Urinary bladder (tissue), 4 donors: ENCODE measurements around the gene RBM19. TPM values are rescaled to one million over a fixed set of nuclear protein-coding genes. Genes with fewer than 3 reads are reported as not detected.

Experiments used
- DNase-seq: peaks from one replicate; pipeline ENCODE4 v3.0.0-alpha.2; 2015; ENCODE audit errors: extremely low spot score
- H3K27ac ChIP-seq: one replicate; pipeline ENCODE4 v1.5.1; 2013; ENCODE audit warnings: low read depth, mild to moderate bottlenecking, moderate library complexity
- H3K36me3 ChIP-seq: one replicate; pipeline ENCODE4 v1.6.1; 2013; ENCODE audit warnings: mild to moderate bottlenecking, moderate library complexity; ENCODE audit not compliant: insufficient read depth
- H3K4me1 ChIP-seq: one replicate; pipeline ENCODE4 v1.6.1; 2013; ENCODE audit warnings: mild to moderate bottlenecking, moderate library complexity; ENCODE audit not compliant: insufficient read depth
- H3K4me3 ChIP-seq: one replicate; pipeline ENCODE4 v1.5.1; 2013; ENCODE audit warnings: low read depth, low read length
- WGBS: extraction: QIAGEN DNeasy Blood & Tissue Kit; methylation state at CpG from one replicate; pipeline ENCODE4 v1.1.7; 2013; 5-methylcytosine and 5-hydroxymethylcytosine counted together
- polyA plus RNA-seq: library from polyadenylated mRNA; stranded (reverse); fragments of 200-250 nt; gene quantifications from one replicate; pipeline ENCODE4 v1.2.3, GENCODE V29; 2013
- total RNA-seq: library from RNA; depleted of rRNA; stranded (reverse); fragments of >200 nt; gene quantifications from one replicate; pipeline ENCODE4 v1.2.3, GENCODE V29; 2014
- donor health status: healthy with polysubstance abuse.
- donor health status: healthy.

Gene RBM19
- total and polyA plus RNA-seq, 2 donors = 15.4 to 16.3 TPM

DNA sequence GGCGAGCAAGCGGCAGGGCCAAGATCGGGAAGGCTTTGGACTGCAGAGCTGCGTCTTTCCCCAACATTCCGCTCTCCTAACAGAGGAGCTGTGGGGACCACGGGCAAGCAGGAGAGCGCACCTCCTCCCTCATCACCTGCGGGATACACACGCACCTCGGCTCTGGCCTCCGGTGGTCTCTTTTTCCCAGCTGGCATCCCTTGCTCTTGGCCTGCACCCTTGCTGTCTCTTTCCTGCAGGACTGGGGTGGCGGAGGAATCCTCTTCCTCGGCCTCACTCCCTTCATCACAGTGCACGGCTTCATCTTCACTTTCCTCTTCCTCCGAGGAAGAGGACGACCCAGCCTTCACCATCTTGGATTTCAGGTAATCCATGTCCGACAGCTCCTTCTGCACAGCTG lies 8.5 kb downstream of the RBM19 start:
- H3K4me3 ChIP-seq = no peak overlapping the region
- no peak overlapping the region for H3K27ac ChIP-seq
- DNase-seq = no peak
- peaks cover 11% of the 10 kb centered on the region for H3K36me3 ChIP-seq
- WGBS = 83% methylated on average over 17 of the region's 17 CpGs
- H3K4me1 ChIP-seq = no peaks in the 10 kb centered on the region

DNA sequence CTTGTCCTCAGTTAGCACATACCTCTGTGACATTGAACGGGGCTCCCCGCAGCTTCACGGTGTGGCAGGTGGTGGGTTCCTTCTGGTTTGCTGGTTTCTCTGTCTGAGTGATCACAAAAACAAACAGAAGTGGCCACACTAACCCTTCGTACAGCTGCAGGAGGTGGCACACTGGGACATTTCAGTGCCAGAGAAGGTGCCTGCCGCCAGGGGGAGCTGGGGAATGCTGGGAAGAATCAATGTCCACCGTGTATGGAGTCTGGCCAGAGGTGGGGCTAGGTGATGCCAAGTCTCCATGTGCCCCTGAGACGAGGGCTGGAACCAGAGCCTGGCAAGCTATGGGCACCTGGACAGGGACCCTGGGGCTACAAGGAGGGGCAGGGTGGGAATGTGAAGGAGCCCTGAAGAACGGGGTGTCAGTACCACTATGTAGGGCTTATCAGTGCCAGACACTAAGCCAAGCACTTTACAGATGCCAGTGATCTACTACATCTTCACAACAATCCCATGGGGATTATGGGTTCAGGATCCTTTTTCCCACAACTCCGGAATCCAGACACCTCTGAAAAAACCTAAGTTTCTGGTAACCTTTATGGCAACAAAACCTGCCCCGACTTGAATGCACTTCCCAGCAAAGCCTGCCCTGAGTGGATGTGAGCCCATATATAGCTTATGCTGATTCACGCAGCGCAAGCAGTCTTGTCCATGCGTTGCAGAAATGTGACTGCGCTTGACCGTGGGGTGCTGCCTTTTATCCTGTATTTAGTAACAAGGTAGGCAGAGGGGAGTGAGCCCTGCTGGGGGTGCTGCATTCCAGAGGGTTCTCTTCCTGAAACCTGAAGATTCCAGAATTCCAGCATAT lies 10.8 kb downstream of the RBM19 start:
- H3K36me3 ChIP-seq = peaks cover 11% of the 10 kb centered on the region
- no peak overlapping the region for H3K4me3 ChIP-seq
- 82% methylated on average over 15 of the region's 15 CpGs for WGBS
- H3K4me1 ChIP-seq = no peaks in the 10 kb centered on the region
- H3K27ac ChIP-seq = no peak overlapping the region
- DNase-seq = no peak

DNA sequence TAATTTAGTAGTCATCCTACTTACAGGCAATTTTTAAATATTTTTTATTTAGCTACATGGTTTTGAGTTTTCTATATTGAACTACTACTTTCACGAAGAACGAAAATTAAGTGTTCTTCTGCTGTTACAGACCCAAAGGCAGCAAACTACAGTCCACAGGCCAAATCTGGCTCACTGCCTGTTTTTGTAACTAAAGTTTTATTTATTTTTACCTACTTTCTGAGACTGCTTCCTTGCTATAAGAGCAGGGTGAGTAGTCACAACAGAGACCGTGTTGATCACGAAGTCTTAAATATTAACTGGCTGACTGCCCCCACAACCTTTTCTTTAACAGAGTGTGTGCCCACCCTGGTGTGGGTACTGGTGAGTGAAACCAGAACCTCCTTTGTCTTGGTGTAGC lies 11.6 kb downstream of the RBM19 start:
- no peaks in the 10 kb centered on the region for H3K4me1 ChIP-seq
- DNase-seq = no peak
- H3K36me3 ChIP-seq = peaks cover 11% of the 10 kb centered on the region
- 83% methylated on average over 4 of the region's 4 CpGs for WGBS
- no peak overlapping the region for H3K4me3 ChIP-seq
- H3K27ac ChIP-seq = no peak overlapping the region

DNA sequence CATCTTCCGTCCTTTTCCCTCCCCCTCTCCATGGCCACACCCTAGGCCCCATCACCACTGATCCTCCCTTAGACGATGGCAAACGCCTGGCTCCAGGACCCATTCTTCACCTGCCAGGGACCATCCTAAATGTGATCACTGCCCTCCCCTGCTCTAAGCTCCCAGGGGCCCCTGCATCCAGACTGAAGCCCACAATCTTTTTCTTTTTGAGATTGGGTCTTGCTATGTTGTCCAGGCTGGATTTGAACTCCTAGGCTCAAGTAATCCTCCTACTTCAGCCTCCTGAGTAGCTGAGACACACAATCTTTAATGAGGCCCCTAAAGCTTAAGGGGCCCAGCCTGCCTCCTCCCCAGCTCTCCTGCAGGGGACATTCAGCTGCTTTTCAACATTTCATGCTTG lies 15.3 kb downstream of the RBM19 start:
- Histone ChIP-seq H3K36me3 (peaks cover 12% of the 10 kb centered on the region), H3K4me3 (no peak overlapping the region), H3K27ac (no peak overlapping the region), H3K4me1 (no peaks in the 10 kb centered on the region)
- 82% methylated on average over 3 of the region's 3 CpGs for WGBS
- no peak for DNase-seq

DNA sequence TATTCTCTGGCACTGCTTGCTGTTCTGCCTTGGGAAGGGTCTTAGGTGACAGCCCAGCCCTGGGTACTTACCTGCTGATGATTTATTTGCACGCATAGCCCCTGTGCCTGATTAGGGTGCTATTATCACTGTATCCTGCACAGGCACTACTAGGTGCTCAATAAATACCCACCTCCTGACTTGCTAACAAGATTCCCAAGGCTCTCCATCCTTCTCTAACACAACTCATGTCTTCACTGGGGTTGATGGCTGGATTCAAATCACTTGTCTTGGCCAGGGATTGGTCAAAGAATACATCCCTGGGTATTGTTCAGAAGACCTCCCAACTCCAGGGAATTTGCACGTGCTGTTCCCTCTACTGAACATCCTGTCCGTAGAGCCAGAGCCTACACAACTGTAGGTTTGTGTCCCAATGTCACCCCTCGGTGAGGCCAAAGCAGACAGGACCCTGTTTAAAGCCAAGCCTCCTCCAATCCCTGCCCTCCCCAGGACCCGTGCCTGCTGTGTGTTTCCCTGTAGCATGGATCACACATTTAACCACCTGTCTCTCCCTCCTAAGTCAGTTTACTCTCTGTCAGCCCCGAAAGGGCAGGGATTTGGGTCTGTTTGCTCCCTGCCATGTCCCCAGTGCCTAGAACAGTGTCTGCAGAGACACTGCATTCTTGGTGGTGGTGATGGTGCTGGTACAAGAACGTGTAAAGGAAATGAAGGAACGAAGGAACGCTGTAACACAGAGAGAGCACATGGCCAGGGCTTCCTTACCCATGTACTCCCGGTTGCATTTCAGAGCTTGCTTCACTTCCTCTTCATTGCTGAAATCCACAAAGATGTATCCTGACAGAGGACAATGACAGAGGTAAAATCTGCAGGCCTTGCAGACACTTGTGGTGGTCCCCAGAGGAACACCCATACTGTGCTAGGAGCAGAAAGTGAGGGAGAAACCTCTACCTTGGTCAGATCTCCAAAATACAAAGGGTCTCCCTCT lies 16.5 kb downstream of the RBM19 start:
- 91% methylated on average over 10 of the region's 10 CpGs for WGBS
- Histone ChIP-seq H3K4me3 (no peak overlapping the region), H3K27ac (no peak overlapping the region), H3K4me1 (no peaks in the 10 kb centered on the region), H3K36me3 (peaks cover 6% of the 10 kb centered on the region)
- DNase-seq = no peak

DNA sequence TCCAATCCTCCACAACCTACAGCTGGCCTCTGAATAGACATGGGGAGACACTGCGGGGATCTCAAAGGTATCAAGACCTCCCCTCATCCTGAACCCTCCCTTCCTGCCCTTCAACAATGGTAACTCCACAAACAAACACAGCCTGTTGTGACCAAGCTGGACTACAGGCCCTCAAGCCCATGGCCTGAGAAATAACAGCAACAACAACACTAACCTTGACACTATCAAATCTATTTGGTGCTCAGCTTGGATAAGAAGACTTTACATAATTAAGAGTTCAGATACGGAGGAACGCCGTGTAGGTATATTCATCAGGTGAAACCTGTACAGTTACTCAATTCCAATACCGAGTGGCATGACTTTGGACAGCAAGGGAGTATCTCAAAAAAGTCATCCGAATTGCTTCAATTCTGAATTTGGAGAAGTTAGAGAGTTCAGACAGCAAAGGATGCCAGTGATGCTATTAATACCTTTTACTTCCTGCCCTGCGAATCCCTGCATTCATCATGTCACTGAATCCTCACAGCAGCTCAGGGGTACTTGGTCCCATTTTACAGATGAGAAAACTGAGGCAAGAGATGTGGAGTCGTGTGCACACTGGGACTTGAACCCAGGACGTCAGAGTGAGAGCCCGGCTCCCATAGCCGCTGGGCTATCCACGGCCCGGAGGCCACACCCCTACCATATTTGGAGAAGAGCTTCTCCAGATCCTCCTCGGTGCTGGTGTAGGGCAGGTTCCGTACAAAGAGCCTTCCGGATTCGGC lies 17.8 kb downstream of the RBM19 start:
- Histone ChIP-seq H3K36me3 (peaks cover 6% of the 10 kb centered on the region), H3K4me1 (no peaks in the 10 kb centered on the region), H3K27ac (no peak overlapping the region), H3K4me3 (no peak overlapping the region)
- no peak for DNase-seq
- WGBS = 88% methylated on average over 17 of the region's 17 CpGs

DNA sequence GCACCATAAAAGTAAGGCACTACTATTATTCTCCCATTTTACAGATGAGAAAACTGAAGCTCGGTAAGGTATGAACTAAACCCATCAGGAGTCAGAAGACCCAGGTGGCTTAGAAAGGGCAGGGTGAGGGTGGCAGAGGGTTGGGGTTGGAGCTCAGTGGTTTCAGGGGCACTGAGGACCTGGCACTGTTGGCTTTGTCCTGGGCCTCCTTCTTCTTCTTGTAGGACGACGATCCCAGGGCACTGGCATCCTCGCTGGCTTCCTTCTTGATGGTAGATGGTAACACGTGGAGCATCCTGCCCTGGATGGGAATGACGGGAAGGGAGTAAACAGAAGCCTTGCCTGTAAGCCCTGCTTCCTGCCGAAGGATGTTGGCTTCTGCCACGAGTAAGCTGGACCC lies 19.9 kb downstream of the RBM19 start:
- Histone ChIP-seq H3K4me1 (no peaks in the 10 kb centered on the region), H3K36me3 (peaks cover 8% of the 10 kb centered on the region), H3K4me3 (no peak overlapping the region), H3K27ac (no peak overlapping the region)
- WGBS = 95% methylated on average over 8 of the region's 8 CpGs
- no peak for DNase-seq

DNA sequence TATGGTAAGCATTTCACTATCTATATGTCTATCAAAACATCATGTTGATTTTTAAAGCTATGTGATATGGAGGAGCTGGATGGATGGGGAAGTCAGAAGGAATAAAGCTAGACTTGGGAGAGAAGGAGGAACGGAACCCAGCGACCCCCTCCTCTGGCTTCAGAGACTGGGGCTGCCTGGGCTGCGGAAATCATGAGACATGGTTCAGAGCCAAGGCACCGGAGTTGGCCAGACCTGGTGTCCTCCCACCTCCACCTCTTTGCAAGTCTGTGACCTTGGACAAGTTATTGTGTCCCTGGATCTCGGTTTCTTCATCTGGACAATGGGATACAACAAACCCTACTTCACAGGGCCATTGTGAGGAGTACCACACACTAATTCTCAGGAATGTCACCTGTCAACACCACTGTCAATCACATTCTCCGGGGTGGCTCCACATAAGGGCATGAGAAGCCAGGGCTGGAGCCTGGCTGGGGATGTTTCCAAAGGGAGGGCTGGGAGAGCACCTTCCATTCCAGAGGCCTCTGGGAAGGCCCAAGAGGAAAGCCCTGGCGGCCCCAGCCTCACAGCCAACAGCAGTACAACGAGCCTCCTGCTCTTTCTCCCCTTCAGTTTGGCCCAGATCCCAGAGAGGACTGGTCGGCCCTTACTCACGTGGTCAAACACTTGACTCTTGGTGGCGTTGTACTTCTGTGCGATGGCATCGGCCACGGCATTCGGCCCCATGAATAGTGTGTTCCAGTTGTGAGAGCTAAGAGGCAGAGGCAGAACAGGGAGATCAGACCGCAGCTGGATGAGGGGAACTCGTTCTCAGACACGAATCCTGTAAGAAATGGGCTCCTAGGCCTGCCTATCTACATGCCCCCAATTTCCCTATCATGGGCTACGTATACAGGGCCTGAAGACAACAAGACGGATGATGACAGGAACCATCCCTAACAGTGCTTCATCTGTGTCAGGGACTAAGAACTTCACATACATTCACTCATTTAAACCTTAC lies 20.7 kb downstream of the RBM19 start:
- whole genome bisulfite sequencing = 92% methylated on average over 20 of the region's 20 CpGs
- no peaks in the 10 kb centered on the region for H3K4me1 ChIP-seq
- H3K27ac ChIP-seq = no peak overlapping the region
- DNase-seq = no peak
- peaks cover 8% of the 10 kb centered on the region for H3K36me3 ChIP-seq
- H3K4me3 ChIP-seq = no peak overlapping the region

DNA sequence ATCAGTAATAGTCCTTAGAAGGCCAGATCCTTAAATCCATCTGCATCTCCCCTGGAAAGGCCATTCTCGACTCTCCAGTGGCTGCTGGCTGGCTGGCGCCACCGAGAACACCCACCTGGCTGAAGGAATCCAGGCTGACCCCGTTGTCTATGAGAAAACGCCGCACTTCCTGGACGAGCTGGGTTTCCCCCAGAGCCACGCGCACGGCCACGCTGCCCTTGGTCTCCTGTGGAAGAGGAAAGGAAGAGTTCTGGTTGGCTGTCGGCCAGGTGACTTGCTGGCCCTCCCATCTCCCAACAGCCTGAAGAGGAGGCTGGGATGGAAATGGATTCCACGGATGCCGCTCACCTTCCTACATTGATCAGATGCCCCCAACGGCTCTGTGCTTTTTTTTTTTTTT lies 23.9 kb downstream of the RBM19 start:
- DNase-seq = no peak
- 90% methylated on average over 15 of the region's 15 CpGs for WGBS
- Histone ChIP-seq H3K27ac (no peak overlapping the region), H3K4me3 (no peak overlapping the region), H3K36me3 (peaks cover 10% of the 10 kb centered on the region), H3K4me1 (no peaks in the 10 kb centered on the region)

DNA sequence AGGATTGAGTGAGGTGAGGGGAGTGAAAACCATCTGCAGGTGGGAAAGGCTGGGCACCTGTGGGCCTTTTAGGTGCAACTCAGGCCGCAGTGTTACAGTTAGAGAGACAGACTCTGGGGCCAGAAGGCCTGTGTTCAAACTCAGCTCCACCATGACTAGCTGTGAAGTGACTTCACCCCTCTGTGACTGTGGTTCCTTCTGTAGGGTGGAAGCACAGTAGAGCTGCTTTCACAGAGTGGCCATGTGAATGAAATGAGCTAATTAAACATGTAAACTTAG lies 25.0 kb downstream of the RBM19 start:
- H3K27ac ChIP-seq = no peak overlapping the region
- no peak for DNase-seq
- no peak overlapping the region for H3K4me3 ChIP-seq
- no peaks in the 10 kb centered on the region for H3K4me1 ChIP-seq
- H3K36me3 ChIP-seq = peaks cover 13% of the 10 kb centered on the region
- 96% methylated on average over 1 of the region's 1 CpG for WGBS

DNA sequence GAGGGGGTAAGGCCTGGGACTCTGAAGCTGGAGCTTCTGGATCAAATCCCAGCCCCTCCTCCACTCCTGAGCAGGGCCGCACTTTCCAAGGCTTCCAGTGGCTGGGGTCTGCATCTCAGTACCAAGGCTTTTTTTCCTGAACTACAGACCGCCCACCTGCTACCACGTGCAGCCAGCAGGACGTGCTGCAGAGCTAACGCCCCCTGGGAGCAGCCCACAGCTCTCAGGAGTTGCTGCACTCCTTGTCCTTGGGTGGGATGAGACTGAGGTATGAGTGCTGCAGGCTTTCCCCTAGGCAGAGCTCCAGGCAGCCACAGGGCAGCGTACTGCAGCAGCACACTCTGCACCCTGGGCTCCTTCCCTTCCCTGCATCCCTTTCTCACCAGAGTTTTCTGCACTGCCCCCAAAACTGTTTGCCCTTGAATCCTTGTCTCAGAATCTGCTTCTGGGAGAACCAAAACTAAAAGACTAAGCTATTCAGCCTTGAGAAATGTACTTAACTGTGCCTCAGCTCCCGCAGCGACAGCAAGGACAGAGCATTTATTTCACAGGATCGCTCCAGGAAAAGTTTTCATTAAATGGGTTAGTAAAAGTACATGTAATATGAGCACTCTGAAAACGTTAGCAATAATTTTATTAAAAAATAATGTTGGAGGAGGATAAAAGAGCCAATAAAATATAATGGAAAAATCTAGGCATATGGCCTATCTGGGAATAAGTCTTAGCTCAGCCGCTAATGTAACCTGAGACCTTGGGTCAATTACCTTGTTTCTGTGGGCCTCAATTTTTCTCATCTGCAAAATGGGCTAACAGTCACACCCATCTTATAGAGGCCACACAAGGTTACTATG lies 25.5 kb downstream of the RBM19 start:
- H3K27ac ChIP-seq = no peak overlapping the region
- H3K4me1 ChIP-seq = no peaks in the 10 kb centered on the region
- WGBS = 78% methylated on average over 11 of the region's 11 CpGs
- DNase-seq = no peak
- peaks cover 14% of the 10 kb centered on the region for H3K36me3 ChIP-seq
- no peak overlapping the region for H3K4me3 ChIP-seq

DNA sequence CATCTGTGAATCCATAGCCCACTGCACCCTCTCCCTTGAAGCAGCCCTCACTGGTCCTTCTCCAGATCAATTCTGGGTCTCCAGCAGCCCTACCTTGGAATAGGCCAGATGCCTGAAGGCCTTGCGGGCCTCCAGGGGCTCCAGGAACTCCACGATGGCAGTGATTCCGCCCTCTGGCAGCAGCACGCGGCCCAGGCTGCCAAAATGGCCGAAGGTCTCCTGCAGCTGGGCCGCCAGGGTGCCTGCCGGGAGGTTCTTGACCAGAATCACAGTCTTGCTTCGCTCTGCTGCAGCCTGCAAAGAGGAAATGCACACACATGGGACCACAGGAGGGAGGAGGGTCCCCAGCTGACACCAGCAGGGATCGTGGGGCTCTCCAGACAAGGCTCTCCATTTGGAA lies 26.3 kb downstream of the RBM19 start:
- H3K27ac ChIP-seq = no peak overlapping the region
- peaks cover 11% of the 10 kb centered on the region for H3K36me3 ChIP-seq
- no peak overlapping the region for H3K4me3 ChIP-seq
- WGBS = 94% methylated on average over 10 of the region's 10 CpGs
- DNase-seq = no peak
- no peaks in the 10 kb centered on the region for H3K4me1 ChIP-seq
